ENCODE measurements around the gene RIMKLA.

Gene RIMKLA

GRCh38 chr1:42380586-42381279 is at the start of gene RIMKLA:
TSS of gene RIMKLA (plus strand) at chr1:42380792. CDS start at chr1:42380935, 143 bp downstream.
- TF ChIP-seq, protein P1, sequence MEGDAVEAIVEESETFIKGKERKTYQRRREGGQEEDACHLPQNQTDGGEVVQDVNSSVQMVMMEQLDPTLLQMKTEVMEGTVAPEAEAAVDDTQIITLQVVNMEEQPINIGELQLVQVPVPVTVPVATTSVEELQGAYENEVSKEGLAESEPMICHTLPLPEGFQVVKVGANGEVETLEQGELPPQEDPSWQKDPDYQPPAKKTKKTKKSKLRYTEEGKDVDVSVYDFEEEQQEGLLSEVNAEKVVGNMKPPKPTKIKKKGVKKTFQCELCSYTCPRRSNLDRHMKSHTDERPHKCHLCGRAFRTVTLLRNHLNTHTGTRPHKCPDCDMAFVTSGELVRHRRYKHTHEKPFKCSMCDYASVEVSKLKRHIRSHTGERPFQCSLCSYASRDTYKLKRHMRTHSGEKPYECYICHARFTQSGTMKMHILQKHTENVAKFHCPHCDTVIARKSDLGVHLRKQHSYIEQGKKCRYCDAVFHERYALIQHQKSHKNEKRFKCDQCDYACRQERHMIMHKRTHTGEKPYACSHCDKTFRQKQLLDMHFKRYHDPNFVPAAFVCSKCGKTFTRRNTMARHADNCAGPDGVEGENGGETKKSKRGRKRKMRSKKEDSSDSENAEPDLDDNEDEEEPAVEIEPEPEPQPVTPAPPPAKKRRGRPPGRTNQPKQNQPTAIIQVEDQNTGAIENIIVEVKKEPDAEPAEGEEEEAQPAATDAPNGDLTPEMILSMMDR (conservative IDR thresholded peaks at IDR 0.05; ENCODE audit: low read depth) = no peak
- CTCF ChIA-PET = no interaction called here
- peak; percentile 54 for DNase-seq (ENCODE audit: low spot score)
- no peak within 1 kb of the TSS for H3K27ac ChIP-seq
- POLR2A ChIA-PET (ENCODE audit: low non-redundant PET) = no interaction called here

- no peak overlapping the region for H3K27ac ChIP-seq
- no peak for DNase-seq (ENCODE audit: low spot score)
- ChIA-PET CTCF (no interaction called here), POLR2A (ENCODE audit: low non-redundant PET) (no interaction called here)
- TF ChIP-seq, protein P1 (conservative IDR thresholded peaks at IDR 0.05; ENCODE audit: low read depth) = no peak
These were observed 47.7 kb upstream of the RIMKLA start for GRCh38 chr1:42332877-42333276.

DNA sequence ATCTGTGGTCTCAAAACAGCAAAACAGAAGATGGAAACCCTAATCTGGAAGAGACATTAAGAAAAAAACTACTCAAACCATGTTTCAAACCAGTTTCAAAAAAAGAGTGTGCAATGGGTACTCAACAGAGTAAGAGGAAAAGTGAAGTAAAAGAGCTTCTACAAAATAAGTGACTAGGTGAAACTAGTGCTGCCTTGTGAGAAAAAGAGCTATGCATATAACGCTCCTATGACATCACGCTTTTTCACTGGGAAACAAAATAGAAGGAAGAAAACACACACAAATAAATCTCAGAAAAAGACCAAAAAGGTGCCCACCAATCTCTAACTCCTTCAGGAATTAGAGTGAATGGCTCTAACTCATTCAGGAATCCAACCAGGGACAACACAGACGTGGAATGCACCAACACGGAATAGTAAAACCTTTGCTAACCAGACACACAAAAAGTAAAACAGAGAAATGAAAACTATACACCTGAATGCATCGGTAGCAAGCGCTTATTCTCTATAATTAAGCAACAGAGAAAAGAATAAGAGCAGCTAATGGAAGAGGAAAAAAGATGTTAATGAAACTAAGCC is 46.8 kb upstream of the RIMKLA start:
- DNase-seq (ENCODE audit: low spot score) = no peak
- TF ChIP-seq, protein P1 (conservative IDR thresholded peaks at IDR 0.05; ENCODE audit: low read depth) = no peak
- H3K27ac ChIP-seq = peak overlapping the region; percentile 88
- ChIA-PET POLR2A (ENCODE audit: low non-redundant PET) (no interaction called here), CTCF (interaction anchor here (0.7 to 1.2 kb wide), 3 partner anchors 68 to 160 kb away, joined by 3 to 6 read pairs (median 3); no protein-coding TSS in a partner anchor)

- H3K27ac ChIP-seq = peak overlapping the region; percentile 88
- TF ChIP-seq, protein P1 (conservative IDR thresholded peaks at IDR 0.05; ENCODE audit: low read depth) = no peak
- POLR2A ChIA-PET (ENCODE audit: low non-redundant PET) = no interaction called here
- peak; percentile 68 for DNase-seq (ENCODE audit: low spot score)
- CTCF ChIA-PET = interaction anchor here (0.8 to 1.2 kb wide), 2 partner anchors 138 to 161 kb away, joined by 3 to 6 read pairs; no protein-coding TSS in a partner anchor
These were observed 46.1 kb upstream of the RIMKLA start for GRCh38 chr1:42334240-42335049.

GRCh38 chr1:42335050-42335808 is 45.4 kb upstream of the RIMKLA start, which contains the start of gene FOXJ3:
TSS of gene FOXJ3 (minus strand) at chr1:42335235. CDS start at chr1:42311093, 24,142 bp downstream.
- POLR2A ChIA-PET (ENCODE audit: low non-redundant PET) = no interaction called here
- DNase-seq (ENCODE audit: low spot score) = peak; percentile 91
- H3K27ac ChIP-seq = peak within 1 kb of the TSS; percentile 88
- CTCF ChIA-PET = interaction anchor here (1.2 kb wide), 1 partner anchor 162 kb away, joined by 6 read pairs; no protein-coding TSS in a partner anchor
- TF ChIP-seq, protein P1 (conservative IDR thresholded peaks at IDR 0.05; ENCODE audit: low read depth) = no peak

All from RWPE1 (cell line).